Keratinocyte (primary cell): ENCODE data around the gene ACSM3.

Source experiments
- CTCF ChIP-seq, 3 experiments: IDR thresholded peaks in 1 of 3; conservative IDR thresholded peaks in 1 of 3; optimal IDR thresholded peaks in 1 of 3; 2 replicates in 2 of 3; 3 replicates in 1 of 3; pipeline versions ENCODE3 to v1.5.1; 2011; ENCODE audit warnings: low read length in 3 of 3, mild to moderate bottlenecking in 3 of 3, moderate library complexity in 2 of 3, control low read depth in 1 of 3, inconsistent platforms in 1 of 3; ENCODE audit not compliant: insufficient read depth in 2 of 3; ENCODE audit errors: extremely low read depth in 1 of 3
- EZH2 ChIP-seq: IDR thresholded peaks from one replicate; pipeline ENCODE4 v1.6.1; 2012; ENCODE audit warnings: inconsistent platforms, mild to moderate bottlenecking, low read length, moderate library complexity

- TF ChIP-seq CTCF (optimal IDR thresholded peaks at IDR 0.05 in 1 of 3, IDR thresholded peaks at IDR 0.05 in 1 of 3, conservative IDR thresholded peaks at IDR 0.05 in 1 of 3; ENCODE audit: extremely low read depth in 1 of 3, insufficient read depth in 2 of 3, low read length in 3 of 3) (no peak), EZH2 (no peak)
Measured at GRCh38 chr16:20814784-20815183, 51.0 kb downstream of the ACSM3 start.
